B cell (primary cell): ENCODE results near the gene PRR7.

Experiments
- EZH2 ChIP-seq: IDR thresholded peaks from 2 replicates; pipeline ENCODE4 v1.6.1; 2012; ENCODE audit warnings: borderline replicate concordance, low read depth, mild to moderate bottlenecking, moderate library complexity, low read length; ENCODE audit not compliant: insufficient read depth, poor library complexity, severe bottlenecking
- TF ChIP-seq, protein P1 (sequence below): fragments of 200-600 bp; IDR thresholded peaks from one replicate; pipeline ENCODE4 v1.8.0; 2022; ENCODE audit warnings: antibody characterized with exemption, mild to moderate bottlenecking

DNA sequence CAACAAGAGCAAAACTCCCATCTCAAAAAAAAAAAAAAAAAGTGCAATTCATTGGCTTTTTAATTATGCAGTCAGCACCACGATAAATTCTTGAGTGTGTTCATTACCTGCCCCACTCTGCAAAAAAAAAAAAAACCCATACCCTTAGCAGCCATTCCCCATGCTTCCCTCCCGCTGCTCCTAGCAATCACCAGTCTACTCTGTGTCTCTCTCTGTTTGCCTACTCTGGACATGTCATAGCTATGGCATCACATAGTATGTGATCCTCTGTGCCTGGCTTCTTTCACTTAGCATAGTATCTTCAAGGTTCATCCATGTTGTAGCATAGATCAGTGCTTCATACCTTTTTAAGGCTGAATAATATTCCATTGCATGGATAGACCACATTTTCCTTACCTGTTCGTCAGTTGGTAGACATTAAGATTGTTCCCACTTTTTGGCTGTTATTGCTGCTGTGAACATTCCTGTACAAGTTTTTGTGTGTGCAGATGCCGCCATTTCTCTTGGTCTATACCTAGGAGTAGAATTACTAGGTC, 7.0 kb upstream of the PRR7 start:
- TF ChIP-seq, protein P1, sequence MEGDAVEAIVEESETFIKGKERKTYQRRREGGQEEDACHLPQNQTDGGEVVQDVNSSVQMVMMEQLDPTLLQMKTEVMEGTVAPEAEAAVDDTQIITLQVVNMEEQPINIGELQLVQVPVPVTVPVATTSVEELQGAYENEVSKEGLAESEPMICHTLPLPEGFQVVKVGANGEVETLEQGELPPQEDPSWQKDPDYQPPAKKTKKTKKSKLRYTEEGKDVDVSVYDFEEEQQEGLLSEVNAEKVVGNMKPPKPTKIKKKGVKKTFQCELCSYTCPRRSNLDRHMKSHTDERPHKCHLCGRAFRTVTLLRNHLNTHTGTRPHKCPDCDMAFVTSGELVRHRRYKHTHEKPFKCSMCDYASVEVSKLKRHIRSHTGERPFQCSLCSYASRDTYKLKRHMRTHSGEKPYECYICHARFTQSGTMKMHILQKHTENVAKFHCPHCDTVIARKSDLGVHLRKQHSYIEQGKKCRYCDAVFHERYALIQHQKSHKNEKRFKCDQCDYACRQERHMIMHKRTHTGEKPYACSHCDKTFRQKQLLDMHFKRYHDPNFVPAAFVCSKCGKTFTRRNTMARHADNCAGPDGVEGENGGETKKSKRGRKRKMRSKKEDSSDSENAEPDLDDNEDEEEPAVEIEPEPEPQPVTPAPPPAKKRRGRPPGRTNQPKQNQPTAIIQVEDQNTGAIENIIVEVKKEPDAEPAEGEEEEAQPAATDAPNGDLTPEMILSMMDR, result no peak
- no peak for TF ChIP-seq EZH2
